H1 (cell line): ENCODE results near the gene TEX11. TPM values are rescaled to one million over a fixed set of nuclear protein-coding genes. Genes with fewer than 3 reads are reported as not detected.

Source experiments
- BRCA1 ChIP-seq: IDR thresholded peaks from 2 replicates; pipeline ENCODE4 v1.6.1; 2012; ENCODE audit warnings: low read depth, low read length, improper control_type of control experiment
- CBX8 ChIP-seq: fragments of 300-800, 300-1000 bp; sonication (generic); IDR thresholded peaks from 2 replicates; pipeline ENCODE4 v1.7.1; 2016; ENCODE audit warnings: low read depth, low read length, borderline replicate concordance
- GTF2F1 ChIP-seq: IDR thresholded peaks from 2 replicates; pipeline ENCODE4 v1.6.1; 2012; ENCODE audit warnings: low read depth, low read length, improper control_type of control experiment, borderline replicate concordance
- NANOG ChIP-seq: IDR thresholded peaks from 2 replicates; pipeline ENCODE4 v1.6.1; 2011; ENCODE audit warnings: low read length, low read depth, mild to moderate bottlenecking, inconsistent platforms; ENCODE audit not compliant: insufficient read depth, poor library complexity, severe bottlenecking
- polyA plus RNA-seq, 7 experiments: library from polyadenylated mRNA; depleted of rRNA in 3 of 7; stranded (reverse) in 5 of 7; unstranded in 2 of 7; fragments of >200 nt in 5 of 7; fragments of 200-250 nt in 2 of 7; gene quantifications; 1 replicate in 5 of 7; 2 replicates in 1 of 7; 4 replicates in 1 of 7; pipeline versions ENCODE4 v1.2.1 to v1.2.3, GENCODE V29; 2011 to 2013; ENCODE audit warnings: missing spikeins in 2 of 7, mixed read lengths in 2 of 7
- total RNA-seq: library from RNA; stranded (reverse); fragmentation: NEBNext Ultra II Directional; extraction: Animal tissue kit (Norgen Biotek cat#: 25700); gene quantifications from 2 replicates; pipeline ENCODE4 v1.2.1, GENCODE V29; 2021

Gene TEX11
- total and polyA plus RNA-seq, 2 of the 8 experiments (the other 6 are each of a cell fraction or from before 2014, with no cell fraction given): 0.11 to 0.74 TPM

DNA sequence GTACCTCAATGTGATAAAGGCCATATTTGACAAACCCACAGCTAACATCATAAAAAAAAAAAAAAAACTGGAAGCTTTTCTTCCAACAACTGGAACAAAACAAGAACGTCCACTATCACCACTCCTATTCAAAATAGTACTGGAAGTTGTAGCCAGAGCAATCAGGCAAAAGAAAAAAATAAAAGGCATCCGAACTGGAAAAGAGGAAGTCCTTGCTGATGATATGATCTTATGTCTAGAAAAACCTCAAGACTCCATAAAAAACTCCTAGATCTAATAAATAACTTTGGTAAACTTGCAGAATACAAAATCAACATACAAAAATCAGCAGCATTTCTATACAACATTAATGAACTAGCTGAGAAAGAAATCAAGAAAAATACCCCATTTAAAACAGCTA lies 134.3 kb downstream of the TEX11 start (continued):
- no peak for TF ChIP-seq GTF2F1
- TF ChIP-seq BRCA1: no peak
- no peak for TF ChIP-seq NANOG
- TF ChIP-seq CBX8: no peak
